OCI-LY7 (cell line): ENCODE measurements around the gene SOX5. TPM values are rescaled to one million over a fixed set of nuclear protein-coding genes. Genes with fewer than 3 reads are reported as not detected.

Experiments used
- BruUV-seq: library from RNA; stranded (reverse); fragments of 400-500 nt; replicated peaks from 2 replicates; lab custom pipeline; 2021; lab: Mats Ljungman, UMichigan
- CTCF ChIA-PET: fragments of 300-600 bp; sonication (Branson Sonifier 250); formaldehyde crosslinking; loops from one replicate; lab custom pipeline; 2022; ENCODE audit warnings: antibody characterized with exemption; ENCODE audit not compliant: unreplicated experiment; lab: Charles Lee
- POLR2A ChIA-PET: fragments of 300-600 bp; sonication (Branson Sonifier 250); formaldehyde crosslinking; loops from one replicate; lab custom pipeline; 2022; ENCODE audit warnings: antibody characterized with exemption; lab: Charles Lee
- DNase-seq: peaks from one replicate; pipeline ENCODE4 v3.0.0-alpha.2; 2015; ENCODE audit warnings: low spot score
- H2AFZ ChIP-seq: fragments of 200-600 bp; sonication (generic), shearing (Covaris generic); 2 replicates; pipeline ENCODE4 v1.6.1; 2014; ENCODE audit warnings: mild to moderate bottlenecking, antibody characterized with exemption, low read length, moderate library complexity
- H3K27ac ChIP-seq: fragments of 200-600 bp; sonication (generic); 2 replicates; pipeline ENCODE4 v1.5.1; 2014; ENCODE audit warnings: mixed run types, low read depth, mild to moderate bottlenecking, moderate library complexity, low read length, inconsistent platforms; ENCODE audit not compliant: poor library complexity, severe bottlenecking
- H3K36me3 ChIP-seq: fragments of 200-600 bp; sonication (generic); 2 replicates; pipeline ENCODE4 v1.6.1; 2014; ENCODE audit warnings: mild to moderate bottlenecking, antibody characterized with exemption, low read length, moderate library complexity, mixed read lengths; ENCODE audit not compliant: insufficient read depth
- H3K4me1 ChIP-seq: fragments of 200-600 bp; sonication (generic); 2 replicates; pipeline ENCODE4 v1.5.1; 2014; ENCODE audit warnings: mild to moderate bottlenecking, low read length; ENCODE audit not compliant: insufficient read depth, poor library complexity, severe bottlenecking
- H3K4me2 ChIP-seq: fragments of 200-600 bp; sonication (generic); 2 replicates; pipeline ENCODE4 v1.6.1; 2014; ENCODE audit warnings: mild to moderate bottlenecking, low read length
- H3K4me3 ChIP-seq: fragments of 200-600 bp; sonication (generic); 2 replicates; pipeline ENCODE4 v1.5.1; 2014; ENCODE audit warnings: mild to moderate bottlenecking, low read depth, low read length; ENCODE audit not compliant: poor library complexity, severe bottlenecking
- H3K79me2 ChIP-seq: fragments of 200-600 bp; sonication (generic); 2 replicates; pipeline ENCODE4 v1.6.1; 2016; ENCODE audit warnings: low read depth, mild to moderate bottlenecking, low read length, moderate library complexity, mixed read lengths; ENCODE audit not compliant: insufficient read depth
- H3K9me2 ChIP-seq: fragments of 200-600 bp; sonication (generic); 2 replicates; pipeline ENCODE4 v1.6.1; 2016; ENCODE audit warnings: mild to moderate bottlenecking, low read length, mixed read lengths; ENCODE audit not compliant: insufficient read depth
- H3K9me3 ChIP-seq: fragments of 200-600 bp; sonication (generic); 2 replicates; pipeline ENCODE4 v1.6.1; 2014; ENCODE audit warnings: mild to moderate bottlenecking, mixed run types, low read length, mixed read lengths
- H4K20me1 ChIP-seq: fragments of 200-600 bp; sonication (generic); 2 replicates; pipeline ENCODE4 v1.6.1; 2014; ENCODE audit warnings: mild to moderate bottlenecking, antibody characterized with exemption, low read length, moderate library complexity, mixed read lengths; ENCODE audit not compliant: insufficient read depth
- EZH2phosphoT487 ChIP-seq: fragments of 200-600 bp; sonication (generic); IDR thresholded peaks from 2 replicates; pipeline ENCODE4 v1.6.1; 2018; ENCODE audit warnings: low read depth, borderline replicate concordance, mild to moderate bottlenecking, mixed run types, antibody characterized with exemption, low read length, moderate library complexity, mixed read lengths
- intact Hi-C: fragments of 100-400 bp; cut with micrococcal nuclease; formaldehyde crosslinking; loops from one replicate; pipeline ENCODE4 v1.10.0; 2022; ENCODE audit not compliant: unreplicated experiment
- total RNA-seq, 2 experiments: library from RNA; depleted of rRNA in 1 of 2; stranded (reverse); fragments of >200 nt in 1 of 2; shearing (Covaris generic) in 1 of 2; gene quantifications; 2 replicates each; pipeline ENCODE4 v1.2.3, GENCODE V29; 2014 to 2022
- TF ChIP-seq, protein P1 (sequence below): fragments of 200-600 bp; sonication (generic); conservative IDR thresholded peaks from 2 replicates; pipeline ENCODE4 v1.5.1; 2014; ENCODE audit warnings: mild to moderate bottlenecking, antibody characterized with exemption, low read length, moderate library complexity, mixed read lengths

Gene SOX5
- total RNA-seq, 2 experiments from 2014 or later, result 0.16 TPM; not detected in 1

- Histone ChIP-seq H3K79me2 (no peaks in the 10 kb centered on the region), H3K4me3 (no peak overlapping the region), H3K27ac (no peak overlapping the region), H3K4me1 (no peaks in the 10 kb centered on the region), H2AFZ (no peak overlapping the region), H3K9me2 (no peaks in the 10 kb centered on the region; the same call in 1 of the 2 replicates), H3K36me3 (no peaks in the 10 kb centered on the region), H3K9me3 (no peaks in the 10 kb centered on the region), H4K20me1 (no peaks in the 10 kb centered on the region), H3K4me2 (no peak overlapping the region)
- CTCF ChIA-PET, result no interaction called here
- intact Hi-C loops, result no loop called here
- BruUV-seq, result no TSS peak
- DNase-seq, result no peak
- POLR2A ChIA-PET, result interaction anchor here (1.2 kb wide), 1 partner anchor 16 kb away, joined by 4 read pairs; no protein-coding TSS in a partner anchor
- TF ChIP-seq, protein P1, sequence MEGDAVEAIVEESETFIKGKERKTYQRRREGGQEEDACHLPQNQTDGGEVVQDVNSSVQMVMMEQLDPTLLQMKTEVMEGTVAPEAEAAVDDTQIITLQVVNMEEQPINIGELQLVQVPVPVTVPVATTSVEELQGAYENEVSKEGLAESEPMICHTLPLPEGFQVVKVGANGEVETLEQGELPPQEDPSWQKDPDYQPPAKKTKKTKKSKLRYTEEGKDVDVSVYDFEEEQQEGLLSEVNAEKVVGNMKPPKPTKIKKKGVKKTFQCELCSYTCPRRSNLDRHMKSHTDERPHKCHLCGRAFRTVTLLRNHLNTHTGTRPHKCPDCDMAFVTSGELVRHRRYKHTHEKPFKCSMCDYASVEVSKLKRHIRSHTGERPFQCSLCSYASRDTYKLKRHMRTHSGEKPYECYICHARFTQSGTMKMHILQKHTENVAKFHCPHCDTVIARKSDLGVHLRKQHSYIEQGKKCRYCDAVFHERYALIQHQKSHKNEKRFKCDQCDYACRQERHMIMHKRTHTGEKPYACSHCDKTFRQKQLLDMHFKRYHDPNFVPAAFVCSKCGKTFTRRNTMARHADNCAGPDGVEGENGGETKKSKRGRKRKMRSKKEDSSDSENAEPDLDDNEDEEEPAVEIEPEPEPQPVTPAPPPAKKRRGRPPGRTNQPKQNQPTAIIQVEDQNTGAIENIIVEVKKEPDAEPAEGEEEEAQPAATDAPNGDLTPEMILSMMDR, result peak; percentile 39
- TF ChIP-seq EZH2phosphoT487, result no peak
Measured at GRCh38 chr12:23504043-23504442, 445.4 kb downstream of the SOX5 start.

GRCh38 chr12:23503544-23503943, 445.9 kb downstream of the SOX5 start:
- intact Hi-C loops, result no loop called here
- TF ChIP-seq, protein P1, result no peak
- no peak for TF ChIP-seq EZH2phosphoT487
- BruUV-seq, result no TSS peak
- DNase-seq, result no peak
- Histone ChIP-seq H3K79me2 (no peaks in the 10 kb centered on the region), H3K36me3 (no peaks in the 10 kb centered on the region), H3K4me2 (no peak overlapping the region), H3K9me2 (no peaks in the 10 kb centered on the region; the same call in 1 of the 2 replicates), H3K4me1 (no peaks in the 10 kb centered on the region), H4K20me1 (no peaks in the 10 kb centered on the region), H3K27ac (no peak overlapping the region), H3K4me3 (no peak overlapping the region), H2AFZ (no peak overlapping the region), H3K9me3 (no peaks in the 10 kb centered on the region)
- POLR2A ChIA-PET, result interaction anchor here (0.7 to 1.2 kb wide), 4 partner anchors 15 to 28 kb away, joined by 3 to 6 read pairs (median 4); no protein-coding TSS in a partner anchor
- CTCF ChIA-PET, result no interaction called here

DNA sequence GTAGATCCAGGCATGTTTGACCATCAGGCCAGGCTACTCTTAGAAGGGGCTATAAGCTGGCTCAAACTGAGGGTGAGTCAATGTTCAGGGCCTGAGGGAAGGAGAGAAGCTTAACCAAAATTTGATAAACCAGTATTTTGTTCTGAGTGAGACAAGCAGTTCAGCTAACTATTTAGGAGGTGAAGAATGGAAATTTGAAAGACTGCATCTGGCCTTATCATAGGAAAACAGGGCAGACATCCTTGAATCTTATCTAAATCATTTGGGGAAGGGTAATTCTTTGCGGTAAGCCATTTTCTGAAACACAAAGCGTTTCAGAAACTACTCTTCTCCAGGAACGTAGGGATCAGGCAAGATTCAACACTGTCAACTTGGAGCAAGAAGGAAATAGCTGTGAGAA, 447.2 kb downstream of the SOX5 start:
- intact Hi-C loops, result no loop called here

More for the DNA sequence above, 447.2 kb downstream of the SOX5 start:
- Histone ChIP-seq H3K9me2 (no peaks in the 10 kb centered on the region; the same call in 1 of the 2 replicates), H3K4me2 (no peak overlapping the region), H3K36me3 (no peaks in the 10 kb centered on the region), H3K9me3 (no peaks in the 10 kb centered on the region), H3K4me1 (no peaks in the 10 kb centered on the region), H3K79me2 (no peaks in the 10 kb centered on the region), H2AFZ (no peak overlapping the region), H4K20me1 (no peaks in the 10 kb centered on the region), H3K4me3 (no peak overlapping the region), H3K27ac (no peak overlapping the region)
- ChIA-PET POLR2A (no interaction called here), CTCF (no interaction called here)
- no TSS peak for BruUV-seq
- DNase-seq, result no peak
- no peak for TF ChIP-seq EZH2phosphoT487
- TF ChIP-seq, protein P1, result no peak
